ENCODE measurements around the gene SIRPA. TPM values are rescaled to one million over a fixed set of nuclear protein-coding genes. Genes with fewer than 3 reads are reported as not detected.

Gene SIRPA
- polyA plus RNA-seq, 1 donor from 2014 or later = 8.0 TPM

GRCh38 chr20:1847780-1848179 lies 47.4 kb upstream of the SIRPA start:
- TF ChIP-seq RAD21 (conservative IDR thresholded peaks at IDR 0.05) (no peak), REST (IDR thresholded peaks at IDR 0.05; ENCODE audit: borderline replicate concordance) (no peak), MXI1 (conservative IDR thresholded peaks at IDR 0.05; ENCODE audit: poor library complexity, severe bottlenecking) (no peak), CTCF (IDR thresholded peaks at IDR 0.05; ENCODE audit: poor library complexity, severe bottlenecking) (no peak), SMC3 (conservative IDR thresholded peaks at IDR 0.05; ENCODE audit: poor library complexity) (no peak), EP300 (conservative IDR thresholded peaks at IDR 0.05; ENCODE audit: poor library complexity, severe bottlenecking) (no peak), TAF1 (IDR thresholded peaks at IDR 0.05; ENCODE audit: low read depth) (no peak), POLR2AphosphoS5 (IDR thresholded peaks at IDR 0.05) (no peak), EZH2 (IDR thresholded peaks at IDR 0.05; ENCODE audit: borderline replicate concordance, insufficient read depth, low read length, poor library complexity, severe bottlenecking) (no peak)
- Histone ChIP-seq H4K20me1 (ENCODE audit: insufficient read depth) (no peaks in the 10 kb centered on the region), H2AFZ (ENCODE audit: low read depth, low read length) (no peak overlapping the region), H3K4me2 (ENCODE audit: low read length) (no peak overlapping the region), H3F3A (ENCODE audit: insufficient read depth, low read length, poor library complexity, severe bottlenecking) (no peaks in the 10 kb centered on the region), H3K9me2 (ENCODE audit: insufficient read depth, low read length) (no peaks in the 10 kb centered on the region), H3K4me3 (ENCODE audit: low read length) (no peak overlapping the region), H3K9ac (ENCODE audit: low read length) (no peak overlapping the region), H3K9me3 (ENCODE audit: low read length) (no peaks in the 10 kb centered on the region), H3K79me2 (replicated peaks; ENCODE audit: insufficient read depth, low read length) (no peaks in the 10 kb centered on the region), H3K27me3 (ENCODE audit: insufficient read depth, low read depth, low read length) (no peaks in the 10 kb centered on the region), H3K27ac (ENCODE audit: low read length) (no peak overlapping the region), H3K36me3 (ENCODE audit: insufficient read depth, low read length) (no peaks in the 10 kb centered on the region)

GRCh38 chr20:1848373-1848772 lies 46.8 kb upstream of the SIRPA start:
- H3K36me3 ChIP-seq (ENCODE audit: insufficient read depth, low read length) = no peaks in the 10 kb centered on the region
- TF ChIP-seq REST (IDR thresholded peaks at IDR 0.05; ENCODE audit: borderline replicate concordance) (no peak), CTCF (IDR thresholded peaks at IDR 0.05; ENCODE audit: poor library complexity, severe bottlenecking) (no peak), TAF1 (IDR thresholded peaks at IDR 0.05; ENCODE audit: low read depth) (no peak), RAD21 (conservative IDR thresholded peaks at IDR 0.05) (no peak), MXI1 (conservative IDR thresholded peaks at IDR 0.05; ENCODE audit: poor library complexity, severe bottlenecking) (no peak), SMC3 (conservative IDR thresholded peaks at IDR 0.05; ENCODE audit: poor library complexity) (no peak)
- no peaks in the 10 kb centered on the region for H3K27me3 ChIP-seq (ENCODE audit: insufficient read depth, low read depth, low read length)
- H3K27ac ChIP-seq (ENCODE audit: low read length) = no peak overlapping the region
- H3K9me3 ChIP-seq (ENCODE audit: low read length) = no peaks in the 10 kb centered on the region
- no peak overlapping the region for H3K4me3 ChIP-seq (ENCODE audit: low read length)
- no peaks in the 10 kb centered on the region for H4K20me1 ChIP-seq (ENCODE audit: insufficient read depth)
- H3F3A ChIP-seq (ENCODE audit: insufficient read depth, low read length, poor library complexity, severe bottlenecking) = no peaks in the 10 kb centered on the region
- H3K79me2 ChIP-seq (replicated peaks; ENCODE audit: insufficient read depth, low read length) = no peaks in the 10 kb centered on the region
- H3K9me2 ChIP-seq (ENCODE audit: insufficient read depth, low read length) = no peaks in the 10 kb centered on the region
- H3K4me2 ChIP-seq (ENCODE audit: low read length) = no peak overlapping the region
- no peak overlapping the region for H2AFZ ChIP-seq (ENCODE audit: low read depth, low read length)
- no peak overlapping the region for H3K9ac ChIP-seq (ENCODE audit: low read length)

Data from neural cell (in vitro differentiated cells).